MM.1S (cell line): ENCODE results near the gene KIF21B.

Source experiments
- EZH2 ChIP-seq: fragments of 300-600 bp; sonication (generic); optimal IDR thresholded peaks from 2 replicates; pipeline ENCODE3; 2017; ENCODE audit warnings: low read depth, mild to moderate bottlenecking, antibody characterized with exemption, low read length, mixed read lengths
- TF ChIP-seq, protein P1 (sequence below): fragments of 300-600 bp; sonication (generic); IDR thresholded peaks from 2 replicates; pipeline ENCODE4 v1.5.1; 2016; ENCODE audit warnings: antibody characterized with exemption, low read length, mixed read lengths

DNA sequence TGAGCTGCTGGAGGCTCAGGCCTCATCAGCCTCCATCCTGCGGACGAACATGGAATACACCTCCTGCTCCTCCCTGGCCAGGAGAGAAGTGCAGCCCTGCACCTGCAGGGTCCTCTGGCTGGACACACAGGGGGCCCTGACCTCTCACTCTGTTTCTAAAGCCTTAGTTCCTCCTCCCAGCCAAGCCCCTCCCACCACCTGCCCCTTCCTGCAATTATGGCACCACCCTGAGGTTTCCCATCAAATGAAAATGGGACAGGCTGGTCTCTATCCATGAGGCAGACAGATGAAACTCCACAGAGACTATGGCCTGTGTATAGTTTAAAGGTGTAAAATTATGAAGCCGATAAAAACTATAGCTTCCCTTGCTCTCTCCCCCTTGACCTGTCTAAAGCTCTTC lies 46.1 kb upstream of the KIF21B start:
- TF ChIP-seq EZH2: no peak
- TF ChIP-seq, protein P1, sequence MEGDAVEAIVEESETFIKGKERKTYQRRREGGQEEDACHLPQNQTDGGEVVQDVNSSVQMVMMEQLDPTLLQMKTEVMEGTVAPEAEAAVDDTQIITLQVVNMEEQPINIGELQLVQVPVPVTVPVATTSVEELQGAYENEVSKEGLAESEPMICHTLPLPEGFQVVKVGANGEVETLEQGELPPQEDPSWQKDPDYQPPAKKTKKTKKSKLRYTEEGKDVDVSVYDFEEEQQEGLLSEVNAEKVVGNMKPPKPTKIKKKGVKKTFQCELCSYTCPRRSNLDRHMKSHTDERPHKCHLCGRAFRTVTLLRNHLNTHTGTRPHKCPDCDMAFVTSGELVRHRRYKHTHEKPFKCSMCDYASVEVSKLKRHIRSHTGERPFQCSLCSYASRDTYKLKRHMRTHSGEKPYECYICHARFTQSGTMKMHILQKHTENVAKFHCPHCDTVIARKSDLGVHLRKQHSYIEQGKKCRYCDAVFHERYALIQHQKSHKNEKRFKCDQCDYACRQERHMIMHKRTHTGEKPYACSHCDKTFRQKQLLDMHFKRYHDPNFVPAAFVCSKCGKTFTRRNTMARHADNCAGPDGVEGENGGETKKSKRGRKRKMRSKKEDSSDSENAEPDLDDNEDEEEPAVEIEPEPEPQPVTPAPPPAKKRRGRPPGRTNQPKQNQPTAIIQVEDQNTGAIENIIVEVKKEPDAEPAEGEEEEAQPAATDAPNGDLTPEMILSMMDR: no peak
